Stimulated activated CD8-positive, alpha-beta memory T cell treated with anti-CD3 and anti-CD28 coated beads, Interleukin-15, amount 100 ng/mL, for 48 hours (primary cell): Measurements from ENCODE around the gene INTS11.

Experiments used
- DNase-seq, 2 donors: peaks; one replicate each; pipeline ENCODE4 v3.0.0-alpha.2; 2020; ENCODE audit warnings: low read depth in 2 of 2

The INTS11 gene

GRCh38 chr1:1285102-1285571 lies 39.3 kb downstream of the INTS11 start:
- DNase-seq = no peak

- no peak for DNase-seq
Observed at GRCh38 chr1:1284221-1285101, 40.0 kb downstream of the INTS11 start.

GRCh38 chr1:1283821-1284220 lies 40.6 kb downstream of the INTS11 start:
- DNase-seq = no peak

- DNase-seq = peak in 1 of 2 donors; percentile 44
Observed at GRCh38 chr1:1282998-1283397, 41.5 kb downstream of the INTS11 start.

- DNase-seq = peak in 1 of 2 donors; percentile 19
Observed at GRCh38 chr1:1281533-1282321, 42.7 kb downstream of the INTS11 start.

GRCh38 chr1:1280782-1281481 lies 43.5 kb downstream of the INTS11 start:
- DNase-seq = no peak

GRCh38 chr1:1279028-1279427 lies 45.4 kb downstream of the INTS11 start:
- DNase-seq = no peak

- no peak for DNase-seq
Observed at GRCh38 chr1:1278620-1279019, 45.8 kb downstream of the INTS11 start.

- no peak for DNase-seq
Observed at GRCh38 chr1:1275836-1276235, 48.6 kb downstream of the INTS11 start.

GRCh38 chr1:1274931-1275431 lies 49.5 kb downstream of the INTS11 start:
- no peak for DNase-seq

- no peak for DNase-seq
Observed at GRCh38 chr1:1274299-1274930, 50.0 kb downstream of the INTS11 start.

- peak; percentile 88 to 90 for DNase-seq
Observed at GRCh38 chr1:1273512-1274298, 50.8 kb downstream of the INTS11 start, which contains the start of gene UBE2J2. Gene UBE2J2 (minus strand): TSS chr1:1273854. CDS start chr1:1267992, 5,862 bp downstream.

- no peak for DNase-seq
Observed at GRCh38 chr1:1273209-1273511, 51.3 kb downstream of the INTS11 start.

GRCh38 chr1:1272341-1273208 lies 51.9 kb downstream of the INTS11 start:
- DNase-seq = no peak

- no peak for DNase-seq
Observed at GRCh38 chr1:1270813-1271212, 53.6 kb downstream of the INTS11 start.

- DNase-seq = no peak
Observed at GRCh38 chr1:1268284-1268682, 56.2 kb downstream of the INTS11 start.

GRCh38 chr1:1267488-1268283 lies 56.8 kb downstream of the INTS11 start:
- no peak for DNase-seq

GRCh38 chr1:1264868-1265272 lies 59.6 kb downstream of the INTS11 start:
- no peak for DNase-seq

- DNase-seq = no peak
Observed at GRCh38 chr1:1264026-1264425, 60.4 kb downstream of the INTS11 start.
